ENCODE measurements around the gene AGMAT.

DNA sequence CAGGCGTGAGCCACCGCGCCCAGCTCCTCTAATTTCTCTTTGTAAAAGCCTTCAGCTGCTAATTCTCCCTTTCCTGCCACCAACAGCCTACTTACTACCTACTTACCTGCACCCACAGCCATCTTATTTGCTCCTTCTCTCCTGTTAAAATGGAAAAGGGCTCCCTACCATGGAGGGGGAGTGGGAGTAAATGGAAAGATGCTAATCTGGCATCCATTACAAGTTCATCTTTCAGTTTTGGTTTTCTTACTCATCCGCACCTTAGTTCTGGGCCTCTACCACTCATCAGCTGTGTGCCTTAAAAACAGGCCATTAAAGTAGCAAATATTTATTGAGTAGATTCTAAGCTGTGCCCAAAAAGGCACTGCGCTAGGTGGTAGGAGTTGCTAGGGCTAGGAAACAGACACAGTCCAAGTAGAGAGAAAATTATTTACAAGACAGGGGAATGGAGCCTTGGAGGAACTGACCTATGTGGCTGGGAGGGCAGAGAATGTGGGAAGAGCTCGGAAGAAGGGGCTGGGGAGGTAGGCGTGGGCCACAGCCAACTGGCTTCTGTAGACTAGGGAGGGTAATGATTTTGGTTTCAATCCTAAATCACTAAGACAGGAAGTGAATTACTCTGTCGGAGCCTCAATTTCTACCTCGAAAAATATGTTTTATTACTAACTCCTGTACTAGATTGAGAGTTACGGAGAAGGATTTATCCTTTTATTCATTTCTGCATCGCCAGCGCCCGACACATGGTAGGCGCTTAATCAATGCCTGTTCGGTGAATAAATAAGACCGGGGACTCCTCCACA is 31.7 kb upstream of the AGMAT start:
- no peak for TF ChIP-seq ZEB2 (IDR thresholded peaks at IDR 0.05)
- TF ChIP-seq ZFP1 (CRISPR knock-in tag; IDR thresholded peaks at IDR 0.05): no peak

All from K562 (cell line).